IMR-90 (cell line): ENCODE data around the gene FAM217A. TPM values are rescaled to one million over a fixed set of nuclear protein-coding genes. Genes with fewer than 3 reads are reported as not detected.

Experiments
- ATAC-seq: fragments of 200-7000 bp; cut with Tn5 transposase; 2 replicates; pipeline ENCODE4 v1.9.1; 2020; ENCODE audit warnings: low read depth, mild to moderate bottlenecking, moderate library complexity
- BruUV-seq: library from RNA; stranded (reverse); fragments of 400-500 nt; replicated peaks from 2 replicates; lab custom pipeline; 2021; lab: Mats Ljungman, UMichigan
- CTCF ChIA-PET: fragments of 300-600 bp; formaldehyde crosslinking; extraction: SDS; loops from one replicate; lab custom pipeline; 2021; ENCODE audit warnings: antibody characterized with exemption; lab: Yijun Ruan, JAX
- POLR2A ChIA-PET: fragments of 300-600 bp; sonication (Branson Sonifier 250); formaldehyde crosslinking; loops from one replicate; lab custom pipeline; 2022; ENCODE audit warnings: antibody characterized with exemption; ENCODE audit not compliant: unreplicated experiment; lab: Charles Lee
- DNase-seq: peaks from one replicate; pipeline ENCODE4 v3.0.0; 2013
- H2AFZ ChIP-seq: replicated peaks from 2 replicates; pipeline ENCODE3; 2013; ENCODE audit warnings: low read length, mild to moderate bottlenecking; ENCODE audit not compliant: poor library complexity
- H2AK5ac ChIP-seq: 2 replicates; pipeline ENCODE4 v1.6.1; 2013; ENCODE audit warnings: low read depth, low read length, inconsistent platforms
- H2AK9ac ChIP-seq: replicated peaks from 2 replicates; pipeline ENCODE3; 2013; ENCODE audit warnings: mild to moderate bottlenecking, low read depth, low read length, moderate library complexity; ENCODE audit not compliant: poor library complexity
- H2BK120ac ChIP-seq: 2 replicates; pipeline ENCODE4 v1.6.1; 2013; ENCODE audit warnings: low read depth, low read length, inconsistent platforms
- H2BK15ac ChIP-seq: 3 replicates; pipeline ENCODE4 v1.6.1; 2013; ENCODE audit warnings: low read depth, low read length, inconsistent platforms
- H2BK20ac ChIP-seq: 2 replicates; pipeline ENCODE4 v1.6.1; 2013; ENCODE audit warnings: low read depth, mild to moderate bottlenecking, inconsistent platforms, low read length, moderate library complexity
- H2BK5ac ChIP-seq: 2 replicates; pipeline ENCODE4 v1.6.1; 2013; ENCODE audit warnings: mild to moderate bottlenecking, low read depth, low read length, inconsistent platforms; ENCODE audit not compliant: poor library complexity, severe bottlenecking
- H3K14ac ChIP-seq: replicated peaks from 2 replicates; pipeline ENCODE4 v1.6.1; 2013; ENCODE audit warnings: low read depth, low read length, inconsistent platforms
- H3K18ac ChIP-seq: 2 replicates; pipeline ENCODE4 v1.6.1; 2013; ENCODE audit warnings: low read depth, low read length, control low read depth
- H3K23ac ChIP-seq: 2 replicates; pipeline ENCODE4 v1.6.1; 2013; ENCODE audit warnings: low read depth, low read length, inconsistent platforms
- H3K27ac ChIP-seq: 2 replicates; pipeline ENCODE4 v1.5.1; 2013; ENCODE audit warnings: mild to moderate bottlenecking, control low read depth, low read length; ENCODE audit not compliant: insufficient read depth
- H3K27me3 ChIP-seq: 2 replicates; pipeline ENCODE4 v1.6.1; 2013; ENCODE audit warnings: low read length; ENCODE audit not compliant: control insufficient read depth, insufficient read depth
- H3K36me3 ChIP-seq: 2 replicates; pipeline ENCODE4 v1.6.1; 2013; ENCODE audit warnings: low read length, mixed read lengths; ENCODE audit not compliant: control insufficient read depth, insufficient read depth
- H3K4ac ChIP-seq: 2 replicates; pipeline ENCODE4 v1.6.1; 2013; ENCODE audit warnings: low read depth, low read length, inconsistent platforms
- H3K4me1 ChIP-seq: 2 replicates; pipeline ENCODE4 v1.6.1; 2013; ENCODE audit warnings: low read length, mixed read lengths; ENCODE audit not compliant: control insufficient read depth, insufficient read depth
- H3K4me2 ChIP-seq: 2 replicates; pipeline ENCODE4 v1.6.1; 2013; ENCODE audit warnings: low read depth, mild to moderate bottlenecking, control low read depth, low read length, moderate library complexity
- H3K4me3 ChIP-seq: 2 replicates; pipeline ENCODE4 v1.5.1; 2013; ENCODE audit warnings: low read depth, mild to moderate bottlenecking, control low read depth, low read length, moderate library complexity; ENCODE audit not compliant: insufficient read depth
- H3K56ac ChIP-seq: 2 replicates; pipeline ENCODE4 v1.6.1; 2013; ENCODE audit warnings: low read length, inconsistent platforms; ENCODE audit not compliant: insufficient read depth; ENCODE audit errors: extremely low read depth
- H3K79me1 ChIP-seq, 2 experiments: 2 replicates each; pipeline ENCODE4 v1.6.1; 2013; ENCODE audit warnings: low read length in 2 of 2, inconsistent platforms in 1 of 2, low read depth in 1 of 2
- H3K9ac ChIP-seq: 2 replicates; pipeline ENCODE4 v1.6.1; 2013; ENCODE audit warnings: low read depth, low read length, control low read depth
- H3K9me1 ChIP-seq: 2 replicates; pipeline ENCODE4 v1.6.1; 2013; ENCODE audit warnings: low read length, inconsistent platforms; ENCODE audit not compliant: insufficient read depth
- H3K9me3 ChIP-seq: 2 replicates; pipeline ENCODE4 v1.6.1; 2013; ENCODE audit warnings: low read length; ENCODE audit not compliant: control insufficient read depth, insufficient read depth
- H4K20me1 ChIP-seq: 2 replicates; pipeline ENCODE4 v1.6.1; 2013; ENCODE audit warnings: low read length, inconsistent platforms; ENCODE audit not compliant: insufficient read depth
- H4K5ac ChIP-seq: 2 replicates; pipeline ENCODE4 v1.6.1; 2013; ENCODE audit warnings: mild to moderate bottlenecking, low read depth, low read length, control low read depth
- H4K8ac ChIP-seq, 2 experiments: 2 replicates each; pipeline ENCODE4 v1.6.1; 2013; ENCODE audit warnings: low read depth in 2 of 2, low read length in 2 of 2, control low read depth in 1 of 2, inconsistent platforms in 1 of 2
- H4K91ac ChIP-seq: 2 replicates; pipeline ENCODE4 v1.6.1; 2013; ENCODE audit warnings: low read depth, low read length, inconsistent platforms; ENCODE audit not compliant: insufficient read depth
- BHLHE40 ChIP-seq: fragments of 150-350 bp; IDR thresholded peaks from 2 replicates; pipeline ENCODE4 v1.6.1; 2016; ENCODE audit warnings: mild to moderate bottlenecking, low read depth, low read length
- CEBPB ChIP-seq: IDR thresholded peaks from 2 replicates; pipeline ENCODE4 v1.6.1; 2012; ENCODE audit warnings: low read depth, low read length, improper control_type of control experiment
- CHD1 ChIP-seq: IDR thresholded peaks from 2 replicates; pipeline ENCODE4 v1.6.1; 2012; ENCODE audit warnings: low read depth, low read length, improper control_type of control experiment
- FOS ChIP-seq: fragments of 150-350 bp; IDR thresholded peaks from 2 replicates; pipeline ENCODE4 v1.6.1; 2016; ENCODE audit warnings: low read depth, low read length
- MAFK ChIP-seq: IDR thresholded peaks from 2 replicates; pipeline ENCODE4 v1.6.1; 2012; ENCODE audit warnings: low read depth, low read length, improper control_type of control experiment
- MAZ ChIP-seq: IDR thresholded peaks from 2 replicates; pipeline ENCODE4 v1.6.1; 2012; ENCODE audit warnings: low read depth, mild to moderate bottlenecking, low read length, improper control_type of control experiment, moderate library complexity, borderline replicate concordance
- MXI1 ChIP-seq: IDR thresholded peaks from 2 replicates; pipeline ENCODE4 v1.6.1; 2012; ENCODE audit warnings: low read depth, mild to moderate bottlenecking, low read length, moderate library complexity, borderline replicate concordance
- NFE2L2 ChIP-seq: fragments of 150-350 bp; IDR thresholded peaks from 2 replicates; pipeline ENCODE4 v1.6.1; 2016; ENCODE audit warnings: low read depth, mild to moderate bottlenecking, low read length
- POLR2A ChIP-seq: IDR thresholded peaks from 2 replicates; pipeline ENCODE4 v1.6.1; 2012; ENCODE audit warnings: mild to moderate bottlenecking, low read depth, low read length
- RAD21 ChIP-seq: IDR thresholded peaks from 2 replicates; pipeline ENCODE4 v1.6.1; 2012; ENCODE audit warnings: low read length, improper control_type of control experiment
- RCOR1 ChIP-seq: IDR thresholded peaks from 2 replicates; pipeline ENCODE4 v1.6.1; 2012; ENCODE audit warnings: mild to moderate bottlenecking, low read length, improper control_type of control experiment; ENCODE audit not compliant: insufficient replicate concordance
- RFX5 ChIP-seq: IDR thresholded peaks from 2 replicates; pipeline ENCODE4 v1.8.0; 2012; ENCODE audit warnings: low read depth, mild to moderate bottlenecking, low read length, moderate library complexity
- SMC3 ChIP-seq: fragments of 150-350 bp; IDR thresholded peaks from 2 replicates; pipeline ENCODE4 v1.6.1; 2016; ENCODE audit warnings: low read depth, mild to moderate bottlenecking, antibody characterized with exemption, low read length, moderate library complexity
- WGBS, 2 experiments: methylation state at CpG; one replicate each; pipeline versions ENCODE4 v1.1.5 to v1.1.7; 2013; ENCODE audit warnings: missing lambda C conversion rate in 2 of 2; ENCODE audit not compliant: insufficient read length in 1 of 2; ENCODE audit errors: extremely low coverage in 2 of 2; 5-methylcytosine and 5-hydroxymethylcytosine counted together
- dilution Hi-C: fragments of 300-500 bp; cut with HindIII; formaldehyde crosslinking; loops from one replicate; pipeline ENCODE4 v1.14.3; 2018; ENCODE audit warnings: low sequenced_read_pairs; ENCODE audit not compliant: unreplicated experiment
- in situ Hi-C: fragments of 300-500 bp; cut with MboI; formaldehyde crosslinking; loops from 3 replicates; pipeline ENCODE4 v1.14.3; 2019; ENCODE audit warnings: low sequenced_read_pairs, inconsistent platforms, mixed read lengths
- intact Hi-C: fragments of 100-400 bp; cut with micrococcal nuclease; formaldehyde crosslinking; loops from 2 replicates; pipeline ENCODE4 v1.10.0; 2022
- polyA plus RNA-seq, 3 experiments: library from polyadenylated mRNA; depleted of rRNA; stranded (reverse); fragments of >200 nt; gene quantifications; 2 replicates each; pipeline ENCODE4 v1.2.3, GENCODE V29; 2012; ENCODE audit warnings: low replicate concordance in 1 of 3
- total RNA-seq: library from RNA; depleted of rRNA; stranded (reverse); fragments of >200 nt; gene quantifications from 2 replicates; pipeline ENCODE4 v1.2.3, GENCODE V29; 2012
- TF ChIP-seq, protein P1 (sequence below): conservative IDR thresholded peaks from 2 replicates; pipeline ENCODE4 v1.5.1; 2012; ENCODE audit warnings: mild to moderate bottlenecking, low read depth, low read length, improper control_type of control experiment
- TF ChIP-seq, protein P2 (sequence below): fragments of 150-350 bp; IDR thresholded peaks from 2 replicates; pipeline ENCODE4 v1.6.1; 2017; ENCODE audit warnings: mild to moderate bottlenecking, antibody characterized with exemption, low read length, low read depth
- TF ChIP-seq, protein P3 (sequence below): fragments of 150-350 bp; IDR thresholded peaks from 2 replicates; pipeline ENCODE4 v1.6.1; 2016; ENCODE audit warnings: low read depth, mild to moderate bottlenecking, low read length, moderate library complexity, borderline replicate concordance

The FAM217A gene
- total and polyA plus RNA-seq, 2 of the 4 experiments (the other 2 are of a cell fraction), result not detected

DNA sequence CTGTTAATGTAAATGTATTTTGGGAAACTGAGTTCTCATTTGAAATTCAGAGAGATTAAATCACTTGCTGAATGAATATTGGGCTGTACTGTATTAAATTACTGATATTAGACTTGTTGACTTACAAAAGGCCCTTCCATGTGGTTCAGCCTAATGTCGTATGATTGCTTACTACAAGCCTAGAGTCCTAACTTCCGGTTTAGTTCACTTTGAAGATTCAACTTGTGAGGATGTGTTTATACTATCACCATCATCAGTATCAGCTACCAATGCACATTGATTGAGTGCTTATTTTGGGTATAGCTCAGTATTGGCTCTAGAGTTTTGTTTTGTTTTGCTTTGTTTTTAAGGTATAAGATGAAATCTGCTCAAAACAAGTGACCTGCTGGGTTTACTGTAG lies 48.3 kb downstream of the FAM217A start:
- Histone ChIP-seq H2BK15ac (no peak overlapping the region), H3K4ac (no peak overlapping the region), H3K4me3 (no peak overlapping the region), H3K18ac (no peak overlapping the region), H3K27me3 (no peaks in the 10 kb centered on the region), H3K4me2 (no peak overlapping the region), H2BK20ac (no peak overlapping the region), H3K9me1 (peaks cover 9% of the 10 kb centered on the region), H2AK9ac (no peak overlapping the region), H4K5ac (no peak overlapping the region), H3K56ac (no peak overlapping the region), H4K8ac (no peak overlapping the region), H3K36me3 (peaks cover 12% of the 10 kb centered on the region), H2AFZ (no peak overlapping the region), H3K4me1 (no peaks in the 10 kb centered on the region; the same call in 1 of the 2 replicates), H3K23ac (no peak overlapping the region), H2BK120ac (no peak overlapping the region), H3K79me1 (peaks cover 35 to 57% of the 10 kb centered on the region in 2 experiments), H3K9me3 (no peaks in the 10 kb centered on the region), H2AK5ac (no peak overlapping the region), H3K9ac (no peak overlapping the region), H4K20me1 (peaks cover 45% of the 10 kb centered on the region), H3K27ac (no peak overlapping the region), H3K14ac (no peak overlapping the region), H4K91ac (no peak overlapping the region), H2BK5ac (no peak overlapping the region)
- in situ Hi-C loops, result no loop called here
- no CpG with 5 or more reads among the region's 2 CpGs for WGBS, 2 experiments
- POLR2A ChIA-PET, result no interaction called here
- BruUV-seq, result no TSS peak
- DNase-seq, result no peak
- CTCF ChIA-PET, result no interaction called here
- no peak for ATAC-seq
- intact Hi-C loops, result no loop called here
- dilution Hi-C loops, result no loop called here
- TF ChIP-seq CEBPB (no peak), FOS (no peak), RFX5 (no peak), RAD21 (no peak), MXI1 (no peak), POLR2A (no peak), CHD1 (no peak), MAZ (no peak), SMC3 (no peak), BHLHE40 (no peak), RCOR1 (no peak), MAFK (no peak), NFE2L2 (no peak)
- TF ChIP-seq, protein P1, sequence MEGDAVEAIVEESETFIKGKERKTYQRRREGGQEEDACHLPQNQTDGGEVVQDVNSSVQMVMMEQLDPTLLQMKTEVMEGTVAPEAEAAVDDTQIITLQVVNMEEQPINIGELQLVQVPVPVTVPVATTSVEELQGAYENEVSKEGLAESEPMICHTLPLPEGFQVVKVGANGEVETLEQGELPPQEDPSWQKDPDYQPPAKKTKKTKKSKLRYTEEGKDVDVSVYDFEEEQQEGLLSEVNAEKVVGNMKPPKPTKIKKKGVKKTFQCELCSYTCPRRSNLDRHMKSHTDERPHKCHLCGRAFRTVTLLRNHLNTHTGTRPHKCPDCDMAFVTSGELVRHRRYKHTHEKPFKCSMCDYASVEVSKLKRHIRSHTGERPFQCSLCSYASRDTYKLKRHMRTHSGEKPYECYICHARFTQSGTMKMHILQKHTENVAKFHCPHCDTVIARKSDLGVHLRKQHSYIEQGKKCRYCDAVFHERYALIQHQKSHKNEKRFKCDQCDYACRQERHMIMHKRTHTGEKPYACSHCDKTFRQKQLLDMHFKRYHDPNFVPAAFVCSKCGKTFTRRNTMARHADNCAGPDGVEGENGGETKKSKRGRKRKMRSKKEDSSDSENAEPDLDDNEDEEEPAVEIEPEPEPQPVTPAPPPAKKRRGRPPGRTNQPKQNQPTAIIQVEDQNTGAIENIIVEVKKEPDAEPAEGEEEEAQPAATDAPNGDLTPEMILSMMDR, result no peak
- TF ChIP-seq, protein P2, sequence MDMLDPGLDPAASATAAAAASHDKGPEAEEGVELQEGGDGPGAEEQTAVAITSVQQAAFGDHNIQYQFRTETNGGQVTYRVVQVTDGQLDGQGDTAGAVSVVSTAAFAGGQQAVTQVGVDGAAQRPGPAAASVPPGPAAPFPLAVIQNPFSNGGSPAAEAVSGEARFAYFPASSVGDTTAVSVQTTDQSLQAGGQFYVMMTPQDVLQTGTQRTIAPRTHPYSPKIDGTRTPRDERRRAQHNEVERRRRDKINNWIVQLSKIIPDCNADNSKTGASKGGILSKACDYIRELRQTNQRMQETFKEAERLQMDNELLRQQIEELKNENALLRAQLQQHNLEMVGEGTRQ, result no peak
- TF ChIP-seq, protein P3, sequence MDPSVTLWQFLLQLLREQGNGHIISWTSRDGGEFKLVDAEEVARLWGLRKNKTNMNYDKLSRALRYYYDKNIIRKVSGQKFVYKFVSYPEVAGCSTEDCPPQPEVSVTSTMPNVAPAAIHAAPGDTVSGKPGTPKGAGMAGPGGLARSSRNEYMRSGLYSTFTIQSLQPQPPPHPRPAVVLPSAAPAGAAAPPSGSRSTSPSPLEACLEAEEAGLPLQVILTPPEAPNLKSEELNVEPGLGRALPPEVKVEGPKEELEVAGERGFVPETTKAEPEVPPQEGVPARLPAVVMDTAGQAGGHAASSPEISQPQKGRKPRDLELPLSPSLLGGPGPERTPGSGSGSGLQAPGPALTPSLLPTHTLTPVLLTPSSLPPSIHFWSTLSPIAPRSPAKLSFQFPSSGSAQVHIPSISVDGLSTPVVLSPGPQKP, result no peak
